GM19099 (cell line): ENCODE data around the gene GNG12.

Experiments used
- POLR2A ChIP-seq: IDR thresholded peaks from 3 replicates; pipeline ENCODE4 v1.6.1; 2011; ENCODE audit warnings: low read depth; ENCODE audit not compliant: insufficient read length; ENCODE audit errors: extremely low read depth

Gene GNG12

DNA sequence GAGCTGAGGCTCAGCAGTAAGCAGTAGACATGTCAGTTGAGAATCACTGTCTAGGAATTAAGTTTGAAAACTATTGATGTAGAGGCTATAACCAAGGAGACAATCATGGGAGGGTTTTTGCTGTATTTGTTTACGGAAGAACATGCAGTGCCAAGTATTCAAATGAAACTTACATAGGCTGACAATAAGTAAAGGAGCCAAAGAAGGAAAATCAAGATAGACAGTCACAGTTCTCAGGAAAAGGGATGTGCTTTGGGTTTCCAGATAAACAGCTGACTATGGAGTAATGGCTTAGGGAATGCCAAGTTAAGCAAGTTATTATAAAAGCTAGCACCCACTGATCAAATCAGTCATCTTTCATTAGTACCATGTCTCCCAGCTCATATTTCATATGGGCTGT lies 21.5 kb downstream of the GNG12 start:
- TF ChIP-seq POLR2A, result no peak

DNA sequence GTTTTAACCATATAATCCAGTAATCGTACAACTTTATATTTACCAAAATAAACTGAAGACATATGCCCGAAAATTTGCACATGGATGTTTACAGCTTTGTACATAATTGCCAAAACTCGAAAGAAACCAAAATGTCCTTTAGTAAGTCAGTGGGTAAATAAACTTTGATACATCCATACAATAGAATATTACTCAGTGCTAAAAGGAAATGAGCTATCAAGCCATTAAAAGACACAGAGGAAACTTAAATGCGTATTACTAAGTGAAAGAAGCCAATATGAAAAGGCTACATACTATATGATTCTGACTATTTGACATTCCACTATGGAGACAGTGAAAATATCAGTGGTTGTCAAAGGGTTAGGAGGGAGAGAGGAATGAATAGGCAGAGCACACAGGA lies 23.4 kb downstream of the GNG12 start:
- TF ChIP-seq POLR2A, result no peak

DNA sequence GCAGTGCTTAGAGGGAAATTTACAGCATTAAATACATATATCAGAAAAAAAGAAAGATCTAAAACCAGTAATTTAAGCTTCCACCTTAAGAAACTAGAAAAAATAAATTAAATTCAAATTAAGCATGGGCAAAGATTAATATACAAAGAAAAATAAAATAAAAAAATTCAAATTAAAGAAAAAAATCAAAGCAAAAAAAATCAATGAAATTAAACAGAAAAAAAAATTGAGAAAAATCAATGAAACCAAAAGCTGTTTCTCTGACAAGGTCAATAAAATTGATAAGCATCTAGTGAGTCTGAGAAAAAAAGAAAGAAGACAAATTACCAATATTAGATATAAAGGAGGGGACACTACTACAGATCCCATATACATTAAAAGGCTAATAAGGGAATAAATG lies 26.0 kb downstream of the GNG12 start:
- no peak for TF ChIP-seq POLR2A

DNA sequence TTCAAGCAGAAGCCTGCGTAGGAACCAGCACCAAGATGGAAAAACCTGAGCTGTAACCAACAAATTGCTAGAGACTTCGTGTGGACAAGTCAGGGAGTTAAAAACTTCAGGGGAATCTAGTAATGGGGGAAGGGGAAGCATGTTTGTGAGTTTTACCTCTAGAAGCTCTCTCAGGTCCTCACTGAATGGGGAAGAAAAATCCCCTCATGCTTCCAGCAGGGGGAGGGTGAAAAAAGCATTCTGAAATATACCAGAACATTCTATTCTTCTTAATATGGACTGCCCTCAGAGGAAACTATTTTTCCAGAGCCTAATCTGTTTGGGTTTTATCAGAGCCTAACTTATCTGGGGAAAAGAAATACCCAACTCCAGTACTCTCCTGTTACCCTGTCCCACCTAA lies 28.6 kb downstream of the GNG12 start:
- no peak for TF ChIP-seq POLR2A

DNA sequence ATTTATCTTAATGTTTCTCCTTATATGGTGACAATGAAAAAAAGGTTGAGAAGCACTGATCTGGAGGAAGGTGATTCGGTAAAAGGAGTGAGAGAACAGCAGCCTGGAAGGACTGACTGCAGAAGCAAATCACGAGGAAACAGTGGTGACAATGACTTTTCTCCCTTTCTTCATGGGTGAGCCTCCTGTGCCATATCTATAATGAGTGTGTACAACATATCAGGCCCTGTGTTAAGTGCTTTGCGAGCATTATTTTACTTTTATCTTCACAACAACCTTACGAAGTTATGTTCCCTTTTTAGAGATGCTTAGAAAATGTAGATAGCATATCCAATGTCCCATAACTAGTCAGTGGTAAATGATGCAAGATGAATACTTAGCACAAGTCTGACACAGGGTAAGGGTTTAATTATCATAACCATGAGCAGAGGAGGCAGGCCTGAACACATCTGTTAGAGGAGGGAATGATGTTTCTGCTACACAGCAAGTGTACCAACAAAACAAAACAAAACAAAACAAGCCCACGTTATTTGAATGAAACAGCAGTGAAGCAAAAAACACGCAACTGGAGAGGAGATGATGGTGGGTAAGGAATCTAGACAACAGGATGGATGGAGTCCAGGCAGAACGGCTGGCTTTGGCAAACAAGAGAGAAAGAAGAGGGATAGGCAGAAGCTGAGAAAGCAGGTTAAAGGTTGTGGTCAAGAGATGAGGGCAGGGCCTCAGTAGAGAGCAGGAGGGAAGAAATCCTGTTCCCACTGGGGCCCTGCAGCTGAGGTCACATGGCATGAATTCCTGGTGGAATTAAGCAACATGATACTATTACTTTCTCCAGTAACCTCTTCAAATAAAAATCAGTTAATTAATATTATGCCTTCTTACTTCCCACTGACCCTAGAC lies 29.6 kb downstream of the GNG12 start:
- TF ChIP-seq POLR2A, result no peak

DNA sequence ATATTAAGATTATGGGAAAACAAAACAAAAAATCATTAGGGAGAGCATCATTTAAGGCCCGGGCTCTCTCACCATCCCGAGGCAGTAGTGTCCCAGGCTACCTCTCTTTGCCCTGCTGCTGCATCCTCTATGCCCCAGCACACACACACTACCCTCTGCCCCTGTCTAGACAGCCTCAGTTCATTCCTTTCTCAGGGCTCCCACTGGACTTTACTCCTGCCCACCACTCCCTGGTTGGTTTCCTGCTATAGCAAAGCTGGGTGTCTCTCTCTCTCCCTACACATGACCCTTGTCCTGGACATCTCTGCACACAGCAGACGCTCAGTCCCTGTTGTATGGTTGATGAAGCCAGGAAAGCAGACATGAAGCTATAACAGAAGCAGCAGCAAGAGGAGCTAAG lies 30.7 kb downstream of the GNG12 start:
- no peak for TF ChIP-seq POLR2A

DNA sequence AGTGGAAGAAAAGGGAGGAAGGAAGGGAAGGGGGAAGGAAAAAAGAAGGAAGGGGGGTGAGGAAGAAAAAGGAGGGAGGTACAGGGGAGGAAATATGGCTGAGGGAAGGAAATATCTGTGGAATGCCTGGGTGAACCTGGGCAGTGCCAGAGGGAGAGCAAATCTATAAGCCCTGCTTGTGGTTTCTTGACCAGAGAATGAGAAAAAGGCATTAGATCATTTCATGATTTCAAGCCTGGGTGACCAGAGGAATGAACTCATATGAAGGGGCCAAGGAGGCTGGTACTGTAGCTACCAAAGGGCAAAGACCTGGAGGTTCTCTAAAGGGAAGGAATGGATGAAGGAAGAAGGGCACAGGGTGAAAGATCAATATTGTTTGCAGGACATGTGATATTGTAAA lies 31.4 kb downstream of the GNG12 start:
- TF ChIP-seq POLR2A, result no peak

DNA sequence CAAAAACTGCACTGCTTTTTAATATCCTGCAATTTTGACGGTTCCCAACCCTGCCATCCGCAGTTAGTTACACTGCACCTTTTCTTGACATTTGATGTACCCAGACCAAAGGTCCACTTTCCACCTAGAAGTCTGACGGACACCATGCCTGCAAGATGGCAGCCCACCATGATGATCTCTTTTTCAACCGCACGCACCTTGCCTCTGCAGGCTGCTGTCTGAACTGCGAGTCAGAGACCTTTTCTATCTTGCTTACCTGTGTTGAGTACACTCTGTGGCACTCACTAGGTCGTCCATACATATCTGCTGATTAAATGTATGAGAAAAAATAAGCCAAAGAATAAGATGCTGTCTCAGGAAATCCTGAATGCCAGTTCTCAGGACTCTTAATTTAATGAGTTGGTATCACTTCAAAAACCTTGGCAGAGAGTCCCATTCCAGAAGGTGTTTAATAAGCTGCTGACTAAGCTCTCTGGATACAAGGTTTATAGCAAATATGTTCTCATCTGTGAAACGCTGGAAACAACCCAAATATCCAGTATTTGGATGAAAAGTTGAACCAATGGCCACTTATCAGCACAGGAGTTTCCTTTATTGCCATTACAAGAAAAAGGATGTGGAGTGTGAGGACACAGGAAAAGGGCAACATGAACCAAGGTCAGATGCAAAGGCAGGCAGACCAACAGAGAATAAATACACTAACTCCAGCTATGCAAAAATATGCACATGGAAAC lies 37.9 kb downstream of the GNG12 start:
- TF ChIP-seq POLR2A, result no peak

DNA sequence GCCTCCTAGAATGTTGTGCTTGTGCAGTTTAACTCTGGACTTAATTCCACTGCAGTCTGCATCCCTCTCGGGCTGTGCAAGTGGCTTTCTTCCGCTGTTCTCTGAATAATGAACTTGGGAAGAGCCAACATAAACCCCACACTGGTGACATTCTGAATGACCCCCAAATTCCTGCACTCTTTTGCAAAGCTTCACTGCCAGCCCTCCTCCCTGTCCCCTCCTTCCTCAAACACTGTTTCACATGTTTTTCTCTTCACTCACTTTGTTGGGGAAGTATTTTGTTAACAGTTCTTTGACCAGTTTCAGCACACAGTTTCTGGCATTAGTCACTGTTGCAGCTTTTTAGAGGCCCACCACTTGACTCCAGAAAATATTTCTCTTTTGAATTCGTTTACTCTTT lies 39.7 kb downstream of the GNG12 start:
- no peak for TF ChIP-seq POLR2A

DNA sequence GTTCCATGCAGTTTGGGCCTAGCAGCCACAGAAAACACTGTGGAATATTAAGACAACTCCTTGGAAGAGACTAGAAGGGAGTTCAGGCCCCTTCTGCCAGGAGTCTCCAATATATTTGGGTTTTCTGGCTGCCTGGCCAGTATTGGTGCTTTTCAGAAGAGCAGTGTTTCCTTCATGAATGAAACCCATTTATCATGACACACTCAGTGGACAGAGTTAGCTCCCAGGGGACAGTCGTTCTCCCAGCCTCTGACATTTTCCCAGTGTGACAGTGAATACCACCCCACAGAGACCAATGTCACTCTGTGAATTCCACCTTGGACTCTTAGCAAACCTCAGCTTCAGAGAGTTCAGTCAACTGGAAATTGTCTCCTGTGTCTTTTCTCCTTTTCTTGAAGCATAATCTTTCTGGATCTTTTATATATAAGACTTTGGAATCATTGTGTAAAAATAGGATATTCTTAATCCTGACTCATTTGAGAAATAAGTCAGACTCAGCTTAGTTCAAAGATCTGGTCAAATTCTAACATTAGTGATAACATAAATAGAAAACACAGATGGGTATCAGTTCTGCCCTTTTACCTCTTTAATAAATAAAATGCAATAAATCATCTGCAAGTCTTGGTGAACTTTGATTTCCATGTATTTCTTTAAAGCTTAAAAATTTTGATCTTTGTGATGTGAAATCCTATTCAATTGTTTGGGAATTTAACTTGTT lies 40.4 kb downstream of the GNG12 start:
- TF ChIP-seq POLR2A, result no peak

DNA sequence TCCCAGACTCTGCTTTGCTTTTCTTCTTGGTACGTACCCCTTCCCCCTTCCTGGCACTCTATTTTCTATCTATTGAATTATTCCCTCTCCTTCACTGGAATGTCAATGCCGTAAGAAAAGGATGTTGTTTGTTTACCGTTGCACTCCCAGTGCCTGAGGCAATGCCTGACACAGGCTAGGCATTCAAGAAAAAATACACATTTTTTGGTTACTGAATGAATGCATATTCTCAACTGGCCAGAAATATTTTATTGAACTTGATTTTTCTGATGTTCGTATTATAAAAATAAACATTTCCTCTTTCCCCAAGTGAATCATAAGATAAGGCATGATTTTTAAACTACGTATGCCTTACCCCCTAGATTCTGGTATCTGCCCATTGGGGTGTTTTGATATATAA lies 41.2 kb downstream of the GNG12 start:
- no peak for TF ChIP-seq POLR2A

DNA sequence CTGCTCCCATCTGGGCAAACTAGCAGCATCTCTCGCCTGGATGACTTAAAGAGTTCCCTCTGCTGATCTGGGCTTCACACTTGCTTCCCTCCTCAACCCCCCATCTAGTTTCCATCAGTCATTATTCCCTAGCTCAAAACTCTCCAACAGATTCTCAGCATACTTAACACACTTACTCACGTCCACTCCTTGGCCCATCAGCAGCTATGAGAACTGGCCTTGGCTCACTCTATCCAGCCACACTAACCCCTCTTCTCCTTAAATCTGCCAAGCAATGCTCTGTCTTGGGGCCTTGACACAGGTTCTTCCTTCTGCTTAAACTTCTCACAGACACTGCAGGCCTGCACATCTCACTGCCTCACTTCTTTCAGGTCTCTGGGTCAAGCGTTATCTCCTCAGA lies 41.6 kb downstream of the GNG12 start:
- TF ChIP-seq POLR2A, result no peak

DNA sequence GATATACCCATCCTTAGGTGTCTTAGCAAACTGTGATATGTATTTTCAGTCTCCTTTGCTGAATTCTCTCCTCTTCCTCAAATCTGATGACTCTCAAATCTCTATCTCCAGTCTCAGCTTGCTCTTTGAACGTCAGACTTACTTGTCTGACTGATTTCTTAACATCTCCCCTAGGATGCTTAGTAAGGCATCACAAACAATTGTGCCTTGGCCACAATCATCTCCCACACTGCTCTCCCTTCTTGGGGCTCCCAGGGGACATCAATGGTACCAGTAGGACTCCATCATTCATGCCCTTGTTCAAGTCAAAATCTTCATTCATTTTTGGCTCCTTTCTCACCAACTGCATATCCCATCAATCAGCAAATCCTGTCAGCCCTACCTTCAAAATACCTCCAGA lies 42.0 kb downstream of the GNG12 start:
- TF ChIP-seq POLR2A, result no peak

DNA sequence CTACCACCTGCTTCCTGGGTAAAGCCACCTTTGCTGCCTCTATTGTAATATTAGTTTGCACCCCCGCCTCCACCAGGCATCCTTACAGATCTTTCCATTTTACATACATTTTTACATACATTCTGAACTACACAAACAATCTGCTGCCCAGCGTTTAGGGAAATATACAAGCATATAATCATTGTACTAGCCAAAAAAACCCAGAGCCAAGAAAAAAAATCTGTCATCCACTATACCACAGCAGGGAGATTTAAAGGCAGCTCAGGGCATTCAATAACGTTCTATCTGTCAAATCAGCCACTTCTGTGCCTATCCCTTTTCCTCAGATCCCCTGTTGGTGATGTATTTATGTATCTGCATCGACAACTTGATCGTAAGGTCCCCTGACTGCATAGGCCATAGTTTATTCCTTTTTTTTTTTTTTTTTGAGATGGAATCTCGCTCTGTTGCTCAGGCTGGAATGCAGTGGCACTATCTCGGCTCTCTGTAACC lies 43.0 kb downstream of the GNG12 start:
- no peak for TF ChIP-seq POLR2A

DNA sequence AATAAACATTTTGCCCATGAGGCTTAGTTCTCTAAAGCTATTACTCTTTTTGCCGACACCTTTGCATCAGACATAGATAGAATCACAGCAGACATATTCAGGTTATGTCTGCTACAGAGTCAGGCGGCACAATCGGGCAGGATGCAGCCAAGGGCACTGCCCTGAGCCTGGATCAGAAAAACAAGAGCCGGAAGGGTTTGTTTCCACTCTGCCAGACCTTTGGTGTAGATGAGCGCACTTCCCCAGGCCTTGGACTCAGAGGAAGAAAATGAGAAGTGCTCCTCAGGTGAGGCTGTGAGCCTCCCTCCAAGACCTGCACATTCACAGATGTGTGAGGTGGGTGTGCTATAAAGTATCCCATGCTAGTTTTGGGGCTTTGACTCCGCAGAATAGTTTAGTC lies 43.7 kb downstream of the GNG12 start:
- TF ChIP-seq POLR2A, result no peak
